Tibial nerve (tissue), 4 donors: ENCODE data around the gene ANKRD23. TPM values are rescaled to one million over a fixed set of nuclear protein-coding genes. Genes with fewer than 3 reads are reported as not detected.

ENCODE experiments used
- DNase-seq, 2 donors: peaks; one replicate each; pipeline ENCODE4 v3.0.0-alpha.2; 2019; ENCODE audit warnings: low spot score in 2 of 2
- H3K27ac ChIP-seq, 4 donors: fragments of 200-600 bp; sonication (generic) in 3 of 4; one replicate each; pipeline ENCODE4 v1.5.1; 2017 to 2019; ENCODE audit warnings: mild to moderate bottlenecking in 1 of 4
- H3K27me3 ChIP-seq, 2 donors: fragments of 200-600 bp; sonication (generic) in 1 of 2; one replicate each; pipeline versions ENCODE4 v1.5.1 to v1.6.0; 2017 to 2019
- H3K36me3 ChIP-seq, 3 donors: fragments of 200-600 bp; sonication (generic); one replicate each; pipeline ENCODE4 v1.5.1; 2018 to 2019
- H3K4me1 ChIP-seq, 4 donors: fragments of 200-600 bp; sonication (generic) in 3 of 4; one replicate each; pipeline ENCODE4 v1.5.1; 2017 to 2019
- H3K4me3 ChIP-seq, 4 donors: fragments of 200-600 bp; sonication (generic) in 3 of 4; one replicate each; pipeline ENCODE4 v1.5.1; 2017 to 2019; ENCODE audit warnings: mild to moderate bottlenecking in 1 of 4, moderate library complexity in 1 of 4
- H3K9me3 ChIP-seq, 4 donors: fragments of 200-600 bp; sonication (generic) in 3 of 4; one replicate each; pipeline ENCODE4 v1.5.1; 2017 to 2019
- EP300 ChIP-seq, 2 donors: sonication (generic); formaldehyde crosslinking; IDR thresholded peaks; one replicate each; pipeline ENCODE4 v1.6.1; 2017; ENCODE audit warnings: antibody characterized with exemption in 2 of 2, mild to moderate bottlenecking in 1 of 2
- POLR2A ChIP-seq, 2 donors: fragments of 450-650 bp; IDR thresholded peaks; one replicate each; pipeline ENCODE4 v1.6.1; 2017; ENCODE audit warnings: antibody characterized with exemption in 2 of 2, mild to moderate bottlenecking in 2 of 2, moderate library complexity in 2 of 2
- WGBS, 2 donors: methylation state at CpG; one replicate each; pipeline ENCODE4 v1.1.5; 2018; 5-methylcytosine and 5-hydroxymethylcytosine counted together
- total RNA-seq, 4 donors: library from RNA; depleted of rRNA; stranded (reverse); fragments of >200 nt; gene quantifications; one replicate each; pipeline ENCODE4 v1.1.0, GENCODE V29; 2016
- TF ChIP-seq, protein P1 (sequence below), 5 experiments: fragments of 200-600 bp in 3 of 5; fragments of 450-650 bp in 2 of 5; sonication (generic) in 3 of 5; IDR thresholded peaks; one replicate each; pipeline ENCODE4 v1.5.1; 2016 to 2019; ENCODE audit warnings: antibody characterized with exemption in 5 of 5, mild to moderate bottlenecking in 3 of 5, moderate library complexity in 2 of 5

The ANKRD23 gene
- total RNA-seq, 4 donors from 2014 or later = 6.1 to 23.1 (median 11.2) TPM

DNA sequence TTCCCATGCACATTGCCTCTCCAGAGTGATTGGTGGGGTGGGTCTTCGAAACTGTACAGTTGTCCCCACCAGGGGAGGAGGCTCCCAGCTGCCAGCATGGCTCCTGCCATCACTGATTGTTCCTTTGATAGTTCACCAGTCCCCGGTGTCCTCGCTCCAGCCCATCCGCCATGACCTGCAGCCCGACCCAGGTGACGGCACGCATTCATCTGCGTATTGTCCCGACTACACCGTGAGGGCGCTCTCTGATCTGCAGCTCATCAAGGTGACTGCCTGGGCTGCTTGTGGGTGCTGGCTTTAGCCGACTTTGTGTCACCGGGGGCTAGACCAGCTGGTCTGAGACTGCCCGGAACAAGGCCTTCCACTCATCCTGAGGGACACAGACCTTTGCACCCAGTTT is 15.4 kb downstream of the ANKRD23 start:
- Histone ChIP-seq H3K27me3 (no peaks in the 10 kb centered on the region), H3K4me3 (no peak overlapping the region), H3K36me3 (peaks cover 7 to 97% (median 13%) of the 10 kb centered on the region in 3 donors), H3K27ac (no peak overlapping the region), H3K9me3 (no peaks in the 10 kb centered on the region), H3K4me1 (peaks cover 0 to 27% (median 8%) of the 10 kb centered on the region in 4 donors)
- TF ChIP-seq, protein P1, sequence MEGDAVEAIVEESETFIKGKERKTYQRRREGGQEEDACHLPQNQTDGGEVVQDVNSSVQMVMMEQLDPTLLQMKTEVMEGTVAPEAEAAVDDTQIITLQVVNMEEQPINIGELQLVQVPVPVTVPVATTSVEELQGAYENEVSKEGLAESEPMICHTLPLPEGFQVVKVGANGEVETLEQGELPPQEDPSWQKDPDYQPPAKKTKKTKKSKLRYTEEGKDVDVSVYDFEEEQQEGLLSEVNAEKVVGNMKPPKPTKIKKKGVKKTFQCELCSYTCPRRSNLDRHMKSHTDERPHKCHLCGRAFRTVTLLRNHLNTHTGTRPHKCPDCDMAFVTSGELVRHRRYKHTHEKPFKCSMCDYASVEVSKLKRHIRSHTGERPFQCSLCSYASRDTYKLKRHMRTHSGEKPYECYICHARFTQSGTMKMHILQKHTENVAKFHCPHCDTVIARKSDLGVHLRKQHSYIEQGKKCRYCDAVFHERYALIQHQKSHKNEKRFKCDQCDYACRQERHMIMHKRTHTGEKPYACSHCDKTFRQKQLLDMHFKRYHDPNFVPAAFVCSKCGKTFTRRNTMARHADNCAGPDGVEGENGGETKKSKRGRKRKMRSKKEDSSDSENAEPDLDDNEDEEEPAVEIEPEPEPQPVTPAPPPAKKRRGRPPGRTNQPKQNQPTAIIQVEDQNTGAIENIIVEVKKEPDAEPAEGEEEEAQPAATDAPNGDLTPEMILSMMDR (IDR thresholded peaks at IDR 0.05) = no peak
- no peak for TF ChIP-seq POLR2A (IDR thresholded peaks at IDR 0.05)
- no peak for TF ChIP-seq EP300 (IDR thresholded peaks at IDR 0.05)
- WGBS, 2 donors = 92 to 96% methylated on average over 14 of the region's 14 CpGs
- DNase-seq = no peak

DNA sequence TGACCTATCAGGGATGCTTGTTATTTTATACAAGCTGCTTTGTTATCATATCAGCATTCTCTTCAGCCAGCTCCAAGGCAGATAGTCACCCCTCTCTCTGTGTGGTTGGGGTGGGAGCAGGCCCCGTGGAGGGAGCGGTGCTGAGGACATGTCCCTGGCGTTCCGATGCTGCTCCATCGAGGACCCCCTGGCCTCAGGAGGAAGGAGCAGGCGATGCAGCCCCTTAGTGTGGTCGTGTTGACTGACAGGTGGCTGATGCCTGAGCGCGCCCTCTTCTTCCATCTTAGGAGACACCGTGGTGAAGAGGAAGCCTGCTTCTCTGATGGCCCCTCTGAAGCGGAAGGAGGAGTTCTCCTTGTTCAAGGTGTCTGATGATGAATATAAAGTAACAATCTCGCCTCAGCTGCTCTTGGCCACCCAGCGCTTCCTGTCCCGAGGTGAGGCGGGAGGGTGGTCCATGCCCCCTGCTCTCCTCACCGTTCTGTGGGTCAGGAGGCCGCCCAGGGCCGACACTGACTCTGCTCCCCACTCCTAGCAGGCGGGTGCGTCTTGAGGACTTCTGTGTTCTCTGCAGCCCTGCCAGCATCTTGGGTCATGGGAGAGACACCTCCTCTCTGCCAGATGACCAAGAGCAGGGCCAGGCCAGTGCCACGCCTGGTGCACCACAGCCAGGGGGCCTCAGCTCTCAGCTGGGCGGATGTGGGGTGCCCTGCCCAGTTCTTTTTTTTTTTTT is 17.1 kb downstream of the ANKRD23 start:
- no peaks in the 10 kb centered on the region for H3K27me3 ChIP-seq
- no peak for TF ChIP-seq POLR2A (IDR thresholded peaks at IDR 0.05)
- TF ChIP-seq, protein P1 (IDR thresholded peaks at IDR 0.05) = no peak
- TF ChIP-seq EP300 (IDR thresholded peaks at IDR 0.05) = no peak
- H3K9me3 ChIP-seq = no peaks in the 10 kb centered on the region
- H3K36me3 ChIP-seq = peaks cover 7 to 95% (median 13%) of the 10 kb centered on the region in 3 donors
- WGBS, 2 donors = 88% methylated on average over 21 to 22 of the region's 22 CpGs
- DNase-seq = no peak
- H3K27ac ChIP-seq = no peak overlapping the region
- H3K4me3 ChIP-seq = no peak overlapping the region
- peaks cover 0 to 20% (median 3%) of the 10 kb centered on the region in 4 donors for H3K4me1 ChIP-seq

DNA sequence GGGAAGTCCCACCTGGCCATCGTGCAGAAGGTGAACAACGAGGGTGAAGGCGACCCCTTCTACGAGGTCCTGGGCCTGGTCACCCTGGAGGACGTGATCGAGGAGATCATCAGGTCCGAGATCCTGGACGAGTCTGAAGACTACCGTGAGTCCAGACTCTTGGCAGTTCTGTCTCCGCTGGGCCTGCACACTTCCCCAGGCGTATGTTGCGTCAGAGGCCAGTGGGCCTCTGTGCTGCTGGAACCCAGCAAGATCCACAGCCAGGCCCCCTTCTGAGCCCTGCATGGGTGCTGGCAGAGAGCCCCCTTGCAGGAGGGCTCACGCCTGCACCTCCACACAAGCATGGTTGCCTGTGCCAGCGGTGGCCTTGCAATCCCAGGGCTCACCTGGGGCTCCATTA is 18.8 kb downstream of the ANKRD23 start:
- no peak overlapping the region for H3K4me3 ChIP-seq
- TF ChIP-seq EP300 (IDR thresholded peaks at IDR 0.05) (no peak), POLR2A (IDR thresholded peaks at IDR 0.05) (no peak)
- TF ChIP-seq, protein P1 (IDR thresholded peaks at IDR 0.05) = no peak
- no peak for DNase-seq
- no peaks in the 10 kb centered on the region for H3K9me3 ChIP-seq
- H3K4me1 ChIP-seq = peaks cover 0 to 36% (median 9%) of the 10 kb centered on the region in 4 donors
- H3K27me3 ChIP-seq = no peaks in the 10 kb centered on the region
- H3K36me3 ChIP-seq = peaks cover 5 to 82% (median 13%) of the 10 kb centered on the region in 3 donors
- no peak overlapping the region for H3K27ac ChIP-seq
- 91% methylated on average over 14 of the region's 14 CpGs for WGBS, 2 donors

DNA sequence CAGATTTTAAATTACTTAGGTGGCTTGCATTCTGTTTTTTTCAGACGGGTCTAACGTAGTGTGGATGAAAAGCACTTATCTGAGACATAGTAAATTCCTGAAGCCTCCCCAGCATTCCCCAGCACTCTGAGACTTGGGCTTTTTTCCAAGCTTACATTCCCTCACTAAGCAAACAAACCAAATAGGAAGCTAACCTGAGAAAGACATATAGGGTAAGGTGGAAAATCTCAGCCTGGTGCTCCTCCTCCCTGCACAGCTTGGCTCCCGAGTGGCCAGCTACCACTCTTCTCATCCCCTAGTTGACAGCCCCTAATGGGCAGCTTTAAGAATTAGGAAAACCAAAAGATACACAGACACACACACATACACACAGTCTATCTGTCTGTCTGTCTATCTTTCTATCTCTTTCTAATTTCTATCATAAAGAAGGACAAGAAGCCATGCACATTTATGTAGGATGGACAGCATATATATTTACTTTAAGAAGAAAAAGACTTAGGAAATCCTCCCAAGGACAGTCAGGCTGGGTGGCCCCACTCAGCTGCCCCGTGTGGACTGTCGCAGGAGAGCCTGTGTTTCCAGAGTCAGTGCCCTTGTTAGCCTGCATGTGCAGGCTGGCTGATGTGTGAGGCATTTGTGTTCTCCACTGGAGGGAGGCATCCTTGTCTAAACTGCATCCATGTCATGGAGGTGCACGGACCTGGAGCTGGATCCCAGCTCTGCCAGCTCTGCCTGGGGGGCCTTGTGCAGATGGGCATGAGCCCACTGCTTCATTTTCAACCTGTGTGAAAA is 19.5 kb downstream of the ANKRD23 start:
- DNase-seq = no peak
- Histone ChIP-seq H3K9me3 (no peaks in the 10 kb centered on the region), H3K27me3 (no peaks in the 10 kb centered on the region), H3K4me3 (no peak overlapping the region), H3K4me1 (peaks cover 0 to 44% (median 16%) of the 10 kb centered on the region in 4 donors), H3K27ac (no peak overlapping the region), H3K36me3 (peaks cover 5 to 76% (median 13%) of the 10 kb centered on the region in 3 donors)
- WGBS, 2 donors = 48 to 58% methylated on average over 6 of the region's 6 CpGs
- TF ChIP-seq, protein P1 (IDR thresholded peaks at IDR 0.05) = no peak
- TF ChIP-seq POLR2A (IDR thresholded peaks at IDR 0.05) (no peak), EP300 (IDR thresholded peaks at IDR 0.05) (no peak)

DNA sequence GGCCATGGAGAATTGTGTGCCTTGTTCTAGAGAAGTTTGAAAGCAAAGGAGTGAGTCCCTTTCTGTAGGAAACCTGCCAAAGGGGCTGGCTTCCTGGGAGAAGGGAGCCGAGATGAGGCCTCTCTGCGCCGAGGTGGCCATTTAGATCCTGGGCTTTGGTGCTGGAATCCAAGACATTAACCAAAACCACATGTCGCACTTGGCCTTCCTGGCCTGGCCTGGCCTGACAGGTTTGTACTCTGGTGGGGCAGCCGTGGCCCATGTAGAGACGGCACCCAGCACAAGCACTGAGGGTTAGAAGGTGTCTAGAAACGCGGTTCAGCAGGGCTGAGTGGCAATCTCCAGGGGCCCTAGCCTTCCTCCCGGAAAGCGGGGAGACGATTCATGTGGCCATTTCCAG is 20.6 kb downstream of the ANKRD23 start:
- 73 to 78% methylated on average over 11 of the region's 11 CpGs for WGBS, 2 donors
- DNase-seq = no peak
- Histone ChIP-seq H3K27ac (no peak overlapping the region), H3K36me3 (peaks cover 3 to 70% (median 9%) of the 10 kb centered on the region in 3 donors), H3K4me1 (peaks cover 0 to 55% (median 27%) of the 10 kb centered on the region in 4 donors), H3K27me3 (no peaks in the 10 kb centered on the region), H3K9me3 (no peaks in the 10 kb centered on the region), H3K4me3 (no peak overlapping the region)
- TF ChIP-seq POLR2A (IDR thresholded peaks at IDR 0.05) (no peak), EP300 (IDR thresholded peaks at IDR 0.05) (no peak)
- TF ChIP-seq, protein P1 (IDR thresholded peaks at IDR 0.05) = no peak
